ENCODE measurements around the gene SIGLEC7. TPM values are rescaled to one million over a fixed set of nuclear protein-coding genes. Genes with fewer than 3 reads are reported as not detected.

SIGLEC7 gene
- total and polyA plus RNA-seq, 9 donors = 0.40 to 1.1 (median 0.63) TPM

DNA sequence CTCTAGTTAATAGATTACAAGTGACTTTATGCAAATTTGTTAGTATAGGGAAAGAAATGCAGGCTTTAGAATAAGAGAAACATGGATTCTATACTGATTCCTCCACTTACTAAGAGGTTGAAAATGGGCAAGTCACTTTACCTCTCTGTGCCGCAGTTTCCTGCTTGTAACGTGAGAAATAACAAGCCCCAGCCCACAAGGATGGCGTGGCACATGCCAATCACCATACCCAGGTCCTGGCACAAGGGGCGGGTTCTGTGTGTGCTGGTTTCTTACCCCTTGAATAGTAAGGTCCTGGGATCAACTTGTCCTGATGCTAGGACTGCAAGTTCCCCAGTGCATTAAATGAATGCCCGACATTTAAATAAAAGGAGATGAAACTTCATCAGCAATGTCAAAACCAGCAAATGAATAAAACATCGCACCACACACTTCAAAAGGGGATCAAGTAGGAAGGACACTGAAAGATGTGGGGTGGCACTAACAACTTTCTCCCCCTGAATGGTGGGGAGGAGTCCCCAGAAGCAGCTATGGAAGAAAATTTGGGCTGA is 25.3 kb upstream of the SIGLEC7 start:
- Histone ChIP-seq H3K27me3 (ENCODE audit: control insufficient read depth, insufficient read depth, low read length) (peaks cover 11% of the 10 kb centered on the region), H3K4me1 (ENCODE audit: control insufficient read depth, insufficient read depth, low read length) (no peaks in the 10 kb centered on the region), H3K4me3 (ENCODE audit: low read length) (no peak overlapping the region), H3K36me3 (ENCODE audit: control insufficient read depth, insufficient read depth, low read length) (no peaks in the 10 kb centered on the region), H3K9me3 (replicated peaks; ENCODE audit: control insufficient read depth, low read depth, low read length) (no peaks in the 10 kb centered on the region), H3K27ac (ENCODE audit: low read length) (no peak overlapping the region)
- no peak for DNase-seq
- no CpG with 5 or more reads among the region's 6 CpGs for WGBS (ENCODE audit: insufficient coverage)

DNA sequence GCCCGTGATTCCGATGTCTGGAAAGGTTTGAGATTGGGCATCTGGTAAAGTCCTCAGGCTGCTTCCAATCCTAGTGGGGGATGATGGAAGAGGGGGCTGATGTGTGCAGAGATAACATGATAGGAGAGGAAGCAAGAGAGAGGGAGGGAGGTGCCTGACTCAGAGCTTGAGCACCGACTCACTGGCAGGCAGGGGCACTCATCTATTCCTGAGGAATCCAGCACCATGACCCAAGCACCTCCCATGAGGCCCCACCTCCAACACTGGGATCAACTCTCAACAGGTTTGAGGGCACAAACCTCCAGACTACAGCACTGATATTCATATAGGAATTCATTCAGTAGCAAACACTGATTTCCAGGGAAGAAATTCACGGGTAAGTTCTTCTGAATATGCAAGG is 23.0 kb upstream of the SIGLEC7 start:
- WGBS (ENCODE audit: insufficient coverage) = 72% methylated on average over 2 of the region's 4 CpGs
- Histone ChIP-seq H3K4me3 (ENCODE audit: low read length) (no peak overlapping the region), H3K27ac (ENCODE audit: low read length) (no peak overlapping the region), H3K36me3 (ENCODE audit: control insufficient read depth, insufficient read depth, low read length) (no peaks in the 10 kb centered on the region), H3K27me3 (ENCODE audit: control insufficient read depth, insufficient read depth, low read length) (peaks cover 4% of the 10 kb centered on the region), H3K4me1 (ENCODE audit: control insufficient read depth, insufficient read depth, low read length) (peaks cover under 1% of the 10 kb centered on the region), H3K9me3 (replicated peaks; ENCODE audit: control insufficient read depth, low read depth, low read length) (no peaks in the 10 kb centered on the region)
- no peak for DNase-seq

DNA sequence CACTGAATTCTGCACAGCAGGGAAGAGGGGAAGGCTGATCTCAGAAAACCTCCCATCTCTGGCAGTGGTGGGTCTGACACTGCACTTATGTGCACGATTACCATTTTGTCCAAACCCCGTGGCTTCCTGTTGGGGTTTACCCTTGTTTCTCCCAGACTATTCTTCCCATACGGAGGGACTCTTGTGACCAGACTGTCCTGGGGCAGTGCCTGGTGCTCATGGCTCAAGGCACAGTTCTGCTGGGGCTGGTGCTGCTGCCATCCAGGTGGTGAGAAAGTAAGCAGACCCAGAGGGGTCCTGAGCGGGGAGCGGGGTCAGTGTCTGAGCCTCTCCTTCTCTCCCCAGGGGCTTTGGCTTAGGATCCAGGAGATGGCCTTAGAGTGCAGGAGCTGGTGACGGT is 22.5 kb upstream of the SIGLEC7 start:
- H3K27ac ChIP-seq (ENCODE audit: low read length) = no peak overlapping the region
- WGBS (ENCODE audit: insufficient coverage) = 79% methylated on average over 2 of the region's 6 CpGs

DNA sequence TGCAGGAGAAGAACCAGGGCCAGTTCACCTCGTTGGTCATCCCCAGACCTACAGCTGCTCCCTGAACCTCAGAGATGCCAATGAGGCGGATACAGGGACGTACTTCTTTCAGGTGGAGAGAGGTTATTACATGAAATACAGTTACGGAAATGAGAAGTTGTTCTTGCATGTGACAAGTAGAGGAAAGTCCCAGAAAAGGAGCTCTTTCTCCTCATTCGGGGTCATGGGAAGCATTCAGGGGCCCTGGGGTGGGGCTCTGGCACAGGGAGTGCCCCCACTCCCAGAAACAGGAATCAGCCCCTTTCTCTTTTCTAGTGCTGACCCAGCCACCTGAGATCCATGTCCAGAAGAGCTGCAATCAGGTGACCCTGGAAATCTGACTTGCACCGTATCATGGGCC is 21.9 kb upstream of the SIGLEC7 start:
- Histone ChIP-seq H3K36me3 (ENCODE audit: control insufficient read depth, insufficient read depth, low read length) (no peaks in the 10 kb centered on the region), H3K4me3 (ENCODE audit: low read length) (no peak overlapping the region), H3K9me3 (replicated peaks; ENCODE audit: control insufficient read depth, low read depth, low read length) (no peaks in the 10 kb centered on the region), H3K27ac (ENCODE audit: low read length) (no peak overlapping the region), H3K27me3 (ENCODE audit: control insufficient read depth, insufficient read depth, low read length) (peaks cover 4% of the 10 kb centered on the region), H3K4me1 (ENCODE audit: control insufficient read depth, insufficient read depth, low read length) (peaks cover 4% of the 10 kb centered on the region)
- WGBS (ENCODE audit: insufficient coverage) = 86% methylated on average over 1 of the region's 6 CpGs
- DNase-seq = no peak

More for the DNA sequence above, 22.5 kb upstream of the SIGLEC7 start:
- Histone ChIP-seq H3K27me3 (ENCODE audit: control insufficient read depth, insufficient read depth, low read length) (peaks cover 4% of the 10 kb centered on the region), H3K9me3 (replicated peaks; ENCODE audit: control insufficient read depth, low read depth, low read length) (no peaks in the 10 kb centered on the region), H3K4me3 (ENCODE audit: low read length) (no peak overlapping the region), H3K4me1 (ENCODE audit: control insufficient read depth, insufficient read depth, low read length) (peaks cover 4% of the 10 kb centered on the region), H3K36me3 (ENCODE audit: control insufficient read depth, insufficient read depth, low read length) (no peaks in the 10 kb centered on the region)
- peak; percentile 35 for DNase-seq

DNA sequence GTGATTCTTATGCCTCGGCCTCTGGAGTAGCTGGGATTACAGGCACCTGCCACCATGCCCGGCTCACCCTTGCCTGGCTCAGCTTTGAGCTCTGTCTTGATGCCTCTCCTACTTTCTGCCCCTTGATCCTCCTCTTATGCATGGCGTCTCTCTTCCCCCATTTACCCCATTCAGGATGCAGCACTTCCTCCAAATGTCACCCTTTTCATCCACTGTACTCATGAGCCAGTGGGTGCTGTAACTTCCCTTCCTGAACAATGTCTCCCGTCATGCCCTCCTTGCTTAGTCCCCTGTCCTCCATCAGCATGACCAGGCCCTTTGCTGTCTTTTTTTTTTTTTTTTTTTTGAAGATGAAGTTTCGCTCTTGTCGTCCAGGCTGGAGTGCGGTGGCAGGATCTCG is 20.8 kb upstream of the SIGLEC7 start:
- Histone ChIP-seq H3K27me3 (ENCODE audit: control insufficient read depth, insufficient read depth, low read length) (peaks cover 3% of the 10 kb centered on the region), H3K9me3 (replicated peaks; ENCODE audit: control insufficient read depth, low read depth, low read length) (no peaks in the 10 kb centered on the region), H3K27ac (ENCODE audit: low read length) (no peak overlapping the region), H3K36me3 (ENCODE audit: control insufficient read depth, insufficient read depth, low read length) (no peaks in the 10 kb centered on the region), H3K4me3 (ENCODE audit: low read length) (no peak overlapping the region), H3K4me1 (ENCODE audit: control insufficient read depth, insufficient read depth, low read length) (peaks cover 4% of the 10 kb centered on the region)
- 86% methylated on average over 3 of the region's 8 CpGs for WGBS (ENCODE audit: insufficient coverage)
- DNase-seq = no peak

DNA sequence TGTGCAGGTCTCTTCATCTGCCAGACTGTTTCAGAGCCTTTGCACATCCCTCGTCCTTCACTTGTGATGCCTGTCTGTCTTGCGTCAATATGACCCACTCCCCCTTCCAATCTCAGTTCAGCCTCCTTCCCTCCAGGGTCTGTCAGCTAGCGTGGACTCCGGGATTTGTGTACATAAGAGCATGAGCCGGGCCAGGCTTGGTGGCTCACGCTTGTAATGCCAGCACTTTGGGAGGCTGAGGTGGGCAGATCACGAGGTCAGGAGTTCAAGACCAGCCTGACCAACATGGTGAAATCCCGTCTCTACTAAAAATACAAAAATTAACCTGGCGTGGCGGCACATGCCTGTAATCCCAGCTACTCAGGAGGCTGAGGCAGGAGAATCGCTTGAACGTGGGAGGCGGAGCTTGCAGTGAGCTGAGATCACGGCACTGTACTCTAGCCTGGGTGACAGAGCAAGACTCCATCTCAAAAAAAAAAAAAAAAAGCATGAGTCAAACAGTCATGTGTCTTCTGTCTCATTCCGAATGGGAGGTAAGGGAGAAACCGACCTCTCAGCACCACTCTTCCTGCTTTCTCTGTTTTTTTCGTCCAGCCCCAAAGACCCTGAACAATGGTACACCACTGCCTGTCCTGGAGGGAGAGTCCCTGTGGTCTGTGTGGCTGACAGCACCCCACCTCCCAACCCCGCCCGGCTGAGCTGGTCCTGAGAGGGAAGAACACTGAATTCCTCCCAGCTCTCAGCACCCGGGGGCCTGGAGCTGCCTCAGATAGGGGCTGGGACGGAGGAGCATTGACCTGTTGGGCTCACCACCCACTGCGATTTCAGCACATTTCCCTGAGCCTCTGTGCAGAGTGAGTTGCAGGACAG is 19.8 kb upstream of the SIGLEC7 start:
- Histone ChIP-seq H3K27me3 (ENCODE audit: control insufficient read depth, insufficient read depth, low read length) (peaks cover 2% of the 10 kb centered on the region), H3K9me3 (replicated peaks; ENCODE audit: control insufficient read depth, low read depth, low read length) (no peaks in the 10 kb centered on the region), H3K4me1 (ENCODE audit: control insufficient read depth, insufficient read depth, low read length) (peaks cover 7% of the 10 kb centered on the region), H3K4me3 (ENCODE audit: low read length) (no peak overlapping the region), H3K27ac (ENCODE audit: low read length) (no peak overlapping the region), H3K36me3 (ENCODE audit: control insufficient read depth, insufficient read depth, low read length) (no peaks in the 10 kb centered on the region)
- DNase-seq = no peak
- 76% methylated on average over 14 of the region's 22 CpGs for WGBS (ENCODE audit: insufficient coverage)

DNA sequence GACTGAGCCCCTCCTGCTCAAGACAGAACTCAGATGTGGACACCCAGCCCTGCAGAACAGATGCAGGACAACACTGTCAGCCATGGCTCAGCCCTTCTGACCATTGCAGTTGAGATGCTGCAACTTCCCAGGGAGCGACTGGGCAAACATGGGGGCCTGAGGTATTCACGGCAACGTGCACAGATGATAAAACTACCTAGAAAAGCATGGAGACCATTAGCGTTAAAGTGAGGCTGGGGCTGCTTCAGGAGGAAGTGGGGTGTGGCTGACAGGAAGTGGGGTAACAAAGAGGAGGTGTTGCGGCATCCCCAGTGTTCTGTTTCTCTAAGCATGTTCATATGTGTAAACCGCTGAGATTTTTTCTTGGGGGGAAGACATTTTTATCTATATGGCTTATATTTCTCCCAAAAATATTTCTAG is 18.7 kb upstream of the SIGLEC7 start:
- Histone ChIP-seq H3K9me3 (replicated peaks; ENCODE audit: control insufficient read depth, low read depth, low read length) (no peaks in the 10 kb centered on the region), H3K27ac (ENCODE audit: low read length) (no peak overlapping the region), H3K27me3 (ENCODE audit: control insufficient read depth, insufficient read depth, low read length) (peaks cover 2% of the 10 kb centered on the region), H3K36me3 (ENCODE audit: control insufficient read depth, insufficient read depth, low read length) (no peaks in the 10 kb centered on the region), H3K4me3 (ENCODE audit: low read length) (no peak overlapping the region), H3K4me1 (ENCODE audit: control insufficient read depth, insufficient read depth, low read length) (peaks cover 12% of the 10 kb centered on the region)
- 48% methylated on average over 4 of the region's 6 CpGs for WGBS (ENCODE audit: insufficient coverage)
- DNase-seq = no peak

DNA sequence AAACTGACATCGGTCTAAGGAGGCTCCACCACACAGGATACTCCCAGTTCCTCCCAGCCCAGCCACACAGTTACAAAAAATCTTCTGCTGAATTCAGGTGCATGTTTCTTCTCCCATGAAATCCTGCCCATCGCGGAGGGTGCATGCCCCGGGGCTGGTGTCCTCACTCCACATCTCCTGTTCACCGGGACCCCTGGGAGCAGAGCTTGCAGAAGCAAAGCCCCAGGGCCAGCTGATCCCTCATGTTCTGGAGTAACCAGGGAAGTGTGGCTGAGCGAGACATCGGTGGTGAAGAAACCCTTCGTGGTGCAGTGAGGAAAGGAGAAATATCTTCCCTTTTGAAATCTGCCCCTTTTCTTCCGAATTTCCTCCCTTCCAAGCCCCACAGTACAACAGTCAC is 18.3 kb upstream of the SIGLEC7 start:
- Histone ChIP-seq H3K9me3 (replicated peaks; ENCODE audit: control insufficient read depth, low read depth, low read length) (no peaks in the 10 kb centered on the region), H3K27ac (ENCODE audit: low read length) (no peak overlapping the region), H3K36me3 (ENCODE audit: control insufficient read depth, insufficient read depth, low read length) (no peaks in the 10 kb centered on the region), H3K27me3 (ENCODE audit: control insufficient read depth, insufficient read depth, low read length) (peaks cover 2% of the 10 kb centered on the region), H3K4me1 (ENCODE audit: control insufficient read depth, insufficient read depth, low read length) (peaks cover 15% of the 10 kb centered on the region), H3K4me3 (ENCODE audit: low read length) (no peak overlapping the region)
- DNase-seq = no peak
- 71% methylated on average over 3 of the region's 9 CpGs for WGBS (ENCODE audit: insufficient coverage)

DNA sequence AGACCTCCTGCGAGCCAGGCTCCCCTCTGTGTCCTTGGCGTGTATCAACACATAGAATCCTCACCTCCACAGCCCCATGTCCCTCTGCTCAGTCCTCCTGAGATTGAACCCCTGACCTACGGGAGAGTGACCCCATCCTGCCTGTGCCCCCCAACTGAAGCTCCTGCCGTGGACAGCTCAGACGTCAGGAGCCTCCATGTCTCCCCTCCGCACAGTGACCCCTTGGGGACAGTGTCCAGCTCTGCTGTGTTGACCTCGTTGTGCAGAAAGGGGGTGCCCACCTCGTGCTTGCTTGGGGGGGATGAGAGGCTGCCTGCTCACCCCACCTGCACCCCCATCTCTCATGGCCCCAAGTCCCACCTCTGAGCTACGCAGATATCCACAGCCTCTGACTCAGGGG is 17.9 kb upstream of the SIGLEC7 start:
- Histone ChIP-seq H3K9me3 (replicated peaks; ENCODE audit: control insufficient read depth, low read depth, low read length) (no peaks in the 10 kb centered on the region), H3K36me3 (ENCODE audit: control insufficient read depth, insufficient read depth, low read length) (no peaks in the 10 kb centered on the region), H3K27me3 (ENCODE audit: control insufficient read depth, insufficient read depth, low read length) (peaks cover 2% of the 10 kb centered on the region), H3K4me3 (ENCODE audit: low read length) (no peak overlapping the region), H3K4me1 (ENCODE audit: control insufficient read depth, insufficient read depth, low read length) (peaks cover 15% of the 10 kb centered on the region), H3K27ac (ENCODE audit: low read length) (no peak overlapping the region)
- 87% methylated on average over 5 of the region's 9 CpGs for WGBS (ENCODE audit: insufficient coverage)
- no peak for DNase-seq

DNA sequence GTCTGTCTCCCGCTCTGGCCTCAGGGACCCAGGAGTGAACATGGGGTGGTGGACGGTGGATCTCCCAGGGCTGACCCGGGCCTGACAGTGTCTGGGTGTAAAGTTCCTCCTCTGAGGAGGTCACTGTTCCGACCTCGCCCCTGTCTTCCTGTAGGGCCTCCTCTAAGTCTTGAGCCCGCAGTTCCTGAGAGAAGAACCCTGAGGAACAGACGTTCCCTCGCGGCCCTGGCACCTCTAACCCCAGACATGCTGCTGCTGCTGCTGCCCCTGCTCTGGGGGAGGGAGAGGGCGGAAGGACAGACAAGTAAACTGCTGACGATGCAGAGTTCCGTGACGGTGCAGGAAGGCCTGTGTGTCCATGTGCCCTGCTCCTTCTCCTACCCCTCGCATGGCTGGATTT is 17.4 kb upstream of the SIGLEC7 start, which contains the start of gene SIGLEC9:
Gene SIGLEC9, plus strand, starts transcription at position 178 of the 400 bp plus-strand sequence. Its CDS starts 69 bp downstream, at position 247.
- Histone ChIP-seq H3K36me3 (ENCODE audit: control insufficient read depth, insufficient read depth, low read length) (no peaks in the 10 kb centered on the region), H3K4me3 (ENCODE audit: low read length) (no peak within 1 kb of the TSS), H3K27ac (ENCODE audit: low read length) (peak within 1 kb of the TSS; percentile 3), H3K27me3 (ENCODE audit: control insufficient read depth, insufficient read depth, low read length) (no peaks in the 10 kb centered on the region), H3K4me1 (ENCODE audit: control insufficient read depth, insufficient read depth, low read length) (peaks cover 15% of the 10 kb centered on the region), H3K9me3 (replicated peaks; ENCODE audit: control insufficient read depth, low read depth, low read length) (no peaks in the 10 kb centered on the region)
- 61% methylated on average over 13 of the region's 14 CpGs for WGBS (ENCODE audit: insufficient coverage)
- DNase-seq = peak; percentile 69

All from muscle of leg (tissue), 11 donors.